ENCODE measurements around the gene CPA5. TPM values are rescaled to one million over a fixed set of nuclear protein-coding genes. Genes with fewer than 3 reads are reported as not detected.

CPA5 gene
- polyA plus RNA-seq, 1 donor, result 2.0 TPM

- DNase-seq (ENCODE audit: low read depth), result no peak
Measured at GRCh38 chr7:130332259-130333053, 12.2 kb upstream of the CPA5 start.

- no peak for DNase-seq (ENCODE audit: low read depth)
Measured at GRCh38 chr7:130333832-130334231, 10.8 kb upstream of the CPA5 start.

- peak; percentile 76 for DNase-seq (ENCODE audit: low read depth)
Measured at GRCh38 chr7:130334274-130334673, 10.3 kb upstream of the CPA5 start.

GRCh38 chr7:130337410-130337971, 7.1 kb upstream of the CPA5 start:
- no peak for DNase-seq (ENCODE audit: low read depth)

GRCh38 chr7:130338233-130338632, 6.4 kb upstream of the CPA5 start:
- no peak for DNase-seq (ENCODE audit: low read depth)

- DNase-seq (ENCODE audit: low read depth), result no peak
Measured at GRCh38 chr7:130341882-130342281, 2.7 kb upstream of the CPA5 start.

GRCh38 chr7:130342701-130343380, 1.8 kb upstream of the CPA5 start:
- DNase-seq (ENCODE audit: low read depth), result no peak

GRCh38 chr7:130345136-130345535, 520 bp downstream of the CPA5 start:
- no peak for DNase-seq (ENCODE audit: low read depth)

- DNase-seq (ENCODE audit: low read depth), result no peak
Measured at GRCh38 chr7:130345725-130346124, 1.1 kb downstream of the CPA5 start.

GRCh38 chr7:130346177-130346905, 1.7 kb downstream of the CPA5 start:
- no peak for DNase-seq (ENCODE audit: low read depth)

- no peak for DNase-seq (ENCODE audit: low read depth)
Measured at GRCh38 chr7:130346941-130347340, 2.3 kb downstream of the CPA5 start.

- no peak for DNase-seq (ENCODE audit: low read depth)
Measured at GRCh38 chr7:130349911-130350782, 5.5 kb downstream of the CPA5 start.

GRCh38 chr7:130350945-130351790, 6.6 kb downstream of the CPA5 start:
- no peak for DNase-seq (ENCODE audit: low read depth)

GRCh38 chr7:130351791-130352090, 7.1 kb downstream of the CPA5 start:
- no peak for DNase-seq (ENCODE audit: low read depth)

- DNase-seq (ENCODE audit: low read depth), result no peak
Measured at GRCh38 chr7:130352194-130353074, 7.8 kb downstream of the CPA5 start.

- no peak for DNase-seq (ENCODE audit: low read depth)
Measured at GRCh38 chr7:130353196-130353595, 8.6 kb downstream of the CPA5 start.

GRCh38 chr7:130356121-130356875, 11.7 kb downstream of the CPA5 start:
- peak; percentile 74 for DNase-seq (ENCODE audit: low read depth)

GRCh38 chr7:130356876-130357611, 12.4 kb downstream of the CPA5 start:
- DNase-seq (ENCODE audit: low read depth), result peak; percentile 79

Data from forelimb muscle (tissue), 1 donor.